ENCODE results near the gene CCDC89.
A peak's percentile ranks its signal among the peaks of the same experiment; 100 is the strongest.

CCDC89 gene

GRCh38 chr11:85685820-85686459 is at the start of gene CCDC89:
Gene CCDC89 (minus strand): TSS chr11:85686195. CDS start chr11:85686130, 65 bp downstream.
- DNase-seq = no peak

- no peak for DNase-seq
These were observed 47.0 kb upstream of the CCDC89 start for GRCh38 chr11:85732965-85733364.

GRCh38 chr11:85726381-85726780 is 40.4 kb upstream of the CCDC89 start:
- no peak for DNase-seq

- peak; percentile 77 to 94 for DNase-seq
These were observed 39.7 kb upstream of the CCDC89 start for GRCh38 chr11:85725510-85726258.

- DNase-seq = no peak
These were observed 38.9 kb upstream of the CCDC89 start for GRCh38 chr11:85724748-85725465.

GRCh38 chr11:85723088-85723487 is 37.1 kb upstream of the CCDC89 start:
- DNase-seq = no peak

- no peak for DNase-seq
These were observed 35.2 kb upstream of the CCDC89 start for GRCh38 chr11:85721191-85721590.

GRCh38 chr11:85718991-85719807 is 33.2 kb upstream of the CCDC89 start:
- DNase-seq = peak; percentile 96 to 99

- no peak for DNase-seq
These were observed 32.3 kb upstream of the CCDC89 start for GRCh38 chr11:85718126-85718943.

GRCh38 chr11:85717429-85717828 is 31.4 kb upstream of the CCDC89 start:
- no peak for DNase-seq

GRCh38 chr11:85712953-85713352 is 27.0 kb upstream of the CCDC89 start:
- no peak for DNase-seq

GRCh38 chr11:85710917-85711316 is 24.9 kb upstream of the CCDC89 start:
- DNase-seq = no peak

- no peak for DNase-seq
These were observed 24.1 kb upstream of the CCDC89 start for GRCh38 chr11:85709941-85710702.

GRCh38 chr11:85705800-85706199 is 19.8 kb upstream of the CCDC89 start:
- DNase-seq = no peak

GRCh38 chr11:85704967-85705366 is 19.0 kb upstream of the CCDC89 start:
- DNase-seq = no peak

- DNase-seq = no peak
These were observed 14.2 kb upstream of the CCDC89 start for GRCh38 chr11:85699957-85700741.

GRCh38 chr11:85698195-85698594 is 12.2 kb upstream of the CCDC89 start:
- no peak for DNase-seq

GRCh38 chr11:85697747-85698146 is 11.8 kb upstream of the CCDC89 start:
- no peak for DNase-seq

- DNase-seq = no peak
These were observed 9.6 kb upstream of the CCDC89 start for GRCh38 chr11:85695546-85695945.

GRCh38 chr11:85694385-85694980 is 8.5 kb upstream of the CCDC89 start:
- peak in 1 of 2 experiments; percentile 49 for DNase-seq

Data from SW 1271 (cell line).